ENCODE measurements around the gene THG1L. TPM values are rescaled to one million over a fixed set of nuclear protein-coding genes. Genes with fewer than 3 reads are reported as not detected.

The THG1L gene
- total RNA-seq, 1 donor from 2014 or later: 8.4 TPM

DNA sequence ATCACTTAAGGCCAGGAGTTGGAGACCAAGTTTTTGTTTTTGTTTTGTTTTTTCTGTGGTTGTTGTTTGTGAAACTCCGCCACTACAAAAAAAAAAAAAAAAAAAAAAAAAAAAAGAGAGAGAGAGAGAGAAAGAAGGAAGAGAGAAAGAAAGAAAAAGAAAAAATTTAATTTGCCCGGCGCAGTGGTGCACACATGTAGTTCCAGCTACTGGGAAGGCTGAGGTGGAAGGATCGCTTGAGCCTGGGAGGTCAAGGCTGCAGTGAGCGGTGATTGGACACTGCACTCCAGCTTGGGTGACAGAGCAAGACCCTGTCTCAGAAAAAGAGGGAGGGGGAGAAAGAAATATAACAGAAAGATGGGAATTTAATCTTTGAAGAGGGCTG is 902 bp downstream of the THG1L start:
- ATAC-seq (no peak), DNase-seq (no peak)
- H3K9me3 ChIP-seq: no peaks in the 10 kb centered on the region
- intact Hi-C loops (cut with DNase I): no loop called here
- peaks cover 38% of the 10 kb centered on the region for H3K36me3 ChIP-seq
- H3K27ac ChIP-seq: no peak overlapping the region
- peaks cover 7% of the 10 kb centered on the region for H3K4me1 ChIP-seq
- TF ChIP-seq, protein P1, sequence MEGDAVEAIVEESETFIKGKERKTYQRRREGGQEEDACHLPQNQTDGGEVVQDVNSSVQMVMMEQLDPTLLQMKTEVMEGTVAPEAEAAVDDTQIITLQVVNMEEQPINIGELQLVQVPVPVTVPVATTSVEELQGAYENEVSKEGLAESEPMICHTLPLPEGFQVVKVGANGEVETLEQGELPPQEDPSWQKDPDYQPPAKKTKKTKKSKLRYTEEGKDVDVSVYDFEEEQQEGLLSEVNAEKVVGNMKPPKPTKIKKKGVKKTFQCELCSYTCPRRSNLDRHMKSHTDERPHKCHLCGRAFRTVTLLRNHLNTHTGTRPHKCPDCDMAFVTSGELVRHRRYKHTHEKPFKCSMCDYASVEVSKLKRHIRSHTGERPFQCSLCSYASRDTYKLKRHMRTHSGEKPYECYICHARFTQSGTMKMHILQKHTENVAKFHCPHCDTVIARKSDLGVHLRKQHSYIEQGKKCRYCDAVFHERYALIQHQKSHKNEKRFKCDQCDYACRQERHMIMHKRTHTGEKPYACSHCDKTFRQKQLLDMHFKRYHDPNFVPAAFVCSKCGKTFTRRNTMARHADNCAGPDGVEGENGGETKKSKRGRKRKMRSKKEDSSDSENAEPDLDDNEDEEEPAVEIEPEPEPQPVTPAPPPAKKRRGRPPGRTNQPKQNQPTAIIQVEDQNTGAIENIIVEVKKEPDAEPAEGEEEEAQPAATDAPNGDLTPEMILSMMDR (IDR thresholded peaks at IDR 0.05): no peak
- H3K27me3 ChIP-seq: no peaks in the 10 kb centered on the region
- H3K4me3 ChIP-seq: peak overlapping the region; percentile 76

DNA sequence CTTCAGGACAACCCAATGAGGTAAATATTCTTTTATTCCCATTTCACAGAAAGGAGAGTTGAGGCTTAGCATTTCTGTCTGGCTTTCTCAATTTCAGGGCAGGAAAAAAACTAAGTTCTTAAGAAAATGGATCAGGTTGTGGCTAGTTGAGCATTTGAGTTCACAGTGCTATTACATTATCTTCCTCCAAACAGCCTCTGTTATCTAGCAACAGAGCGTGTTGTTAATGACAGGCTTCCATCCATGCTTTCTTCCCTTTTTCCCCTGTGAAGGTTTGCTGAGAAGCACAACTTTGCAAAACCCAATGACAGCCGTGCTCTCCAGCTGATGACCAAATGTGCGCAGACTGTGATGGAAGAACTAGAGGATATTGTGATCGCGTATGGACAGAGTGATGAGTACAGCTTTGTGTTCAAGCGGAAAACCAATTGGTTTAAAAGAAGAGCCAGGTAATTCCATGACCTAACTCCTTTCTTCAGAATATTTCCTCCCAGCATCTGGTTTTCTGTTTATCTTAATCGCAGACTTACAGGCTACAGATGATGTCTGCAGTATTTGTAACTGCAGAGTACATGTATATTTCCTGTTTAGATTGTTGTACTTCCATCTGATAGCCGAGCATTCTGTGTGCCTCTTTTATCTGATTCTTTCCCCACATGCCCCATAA is 1.5 kb downstream of the THG1L start:
- Histone ChIP-seq H3K4me3 (no peak overlapping the region), H3K4me1 (peaks cover 7% of the 10 kb centered on the region), H3K27ac (no peak overlapping the region), H3K36me3 (peaks cover 42% of the 10 kb centered on the region), H3K9me3 (no peaks in the 10 kb centered on the region), H3K27me3 (no peaks in the 10 kb centered on the region)
- ATAC-seq (no peak), DNase-seq (no peak)
- intact Hi-C loops (cut with DNase I): no loop called here
- TF ChIP-seq, protein P1 (IDR thresholded peaks at IDR 0.05): no peak

DNA sequence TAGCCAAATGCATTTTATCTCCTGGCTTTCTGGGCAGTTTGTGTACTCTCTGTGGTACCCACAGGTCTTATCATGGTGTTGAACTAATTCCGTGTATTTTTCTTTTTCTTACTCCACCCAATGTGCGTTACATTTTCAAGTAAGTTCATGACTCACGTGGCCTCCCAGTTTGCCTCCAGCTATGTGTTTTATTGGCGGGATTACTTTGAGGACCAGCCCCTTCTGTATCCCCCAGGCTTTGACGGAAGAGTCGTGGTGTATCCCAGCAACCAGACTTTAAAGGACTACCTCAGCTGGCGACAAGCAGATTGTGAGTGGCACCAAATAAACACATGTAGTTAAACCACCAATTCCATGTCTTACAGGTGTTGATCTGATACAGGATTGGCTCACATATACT is 3.2 kb downstream of the THG1L start:
- DNase-seq: no peak
- ATAC-seq: no peak
- H3K4me3 ChIP-seq: no peak overlapping the region
- intact Hi-C loops (cut with DNase I): no loop called here
- H3K27ac ChIP-seq: no peak overlapping the region
- peaks cover 42% of the 10 kb centered on the region for H3K36me3 ChIP-seq
- TF ChIP-seq, protein P1 (IDR thresholded peaks at IDR 0.05): no peak
- H3K4me1 ChIP-seq: peaks cover 7% of the 10 kb centered on the region
- H3K9me3 ChIP-seq: no peaks in the 10 kb centered on the region
- H3K27me3 ChIP-seq: no peaks in the 10 kb centered on the region

DNA sequence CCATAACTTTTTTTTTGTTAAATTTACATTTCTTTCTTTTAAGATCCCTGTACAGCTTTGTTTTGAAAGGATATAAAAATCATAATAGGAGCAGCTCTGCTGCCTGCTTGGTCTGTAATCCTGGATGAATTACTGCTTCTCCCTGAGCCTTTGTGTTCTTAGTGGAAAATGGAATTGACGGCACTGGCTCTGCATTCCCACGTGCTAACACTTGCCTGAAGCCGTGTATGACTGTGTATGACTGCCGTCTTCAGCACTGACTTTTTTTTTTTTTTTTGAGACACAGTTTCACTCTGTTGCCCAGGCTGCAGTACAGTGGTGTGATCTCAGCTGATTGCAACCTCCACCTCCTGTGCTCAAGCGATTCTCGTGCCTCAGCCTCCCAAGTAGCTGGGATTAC is 4.8 kb downstream of the THG1L start:
- Histone ChIP-seq H3K27ac (no peak overlapping the region), H3K4me3 (no peak overlapping the region), H3K27me3 (no peaks in the 10 kb centered on the region), H3K4me1 (peaks cover 7% of the 10 kb centered on the region), H3K9me3 (no peaks in the 10 kb centered on the region), H3K36me3 (peaks cover 42% of the 10 kb centered on the region)
- DNase-seq: no peak
- TF ChIP-seq, protein P1 (IDR thresholded peaks at IDR 0.05): no peak
- ATAC-seq: no peak
- intact Hi-C loops (cut with DNase I): no loop called here

DNA sequence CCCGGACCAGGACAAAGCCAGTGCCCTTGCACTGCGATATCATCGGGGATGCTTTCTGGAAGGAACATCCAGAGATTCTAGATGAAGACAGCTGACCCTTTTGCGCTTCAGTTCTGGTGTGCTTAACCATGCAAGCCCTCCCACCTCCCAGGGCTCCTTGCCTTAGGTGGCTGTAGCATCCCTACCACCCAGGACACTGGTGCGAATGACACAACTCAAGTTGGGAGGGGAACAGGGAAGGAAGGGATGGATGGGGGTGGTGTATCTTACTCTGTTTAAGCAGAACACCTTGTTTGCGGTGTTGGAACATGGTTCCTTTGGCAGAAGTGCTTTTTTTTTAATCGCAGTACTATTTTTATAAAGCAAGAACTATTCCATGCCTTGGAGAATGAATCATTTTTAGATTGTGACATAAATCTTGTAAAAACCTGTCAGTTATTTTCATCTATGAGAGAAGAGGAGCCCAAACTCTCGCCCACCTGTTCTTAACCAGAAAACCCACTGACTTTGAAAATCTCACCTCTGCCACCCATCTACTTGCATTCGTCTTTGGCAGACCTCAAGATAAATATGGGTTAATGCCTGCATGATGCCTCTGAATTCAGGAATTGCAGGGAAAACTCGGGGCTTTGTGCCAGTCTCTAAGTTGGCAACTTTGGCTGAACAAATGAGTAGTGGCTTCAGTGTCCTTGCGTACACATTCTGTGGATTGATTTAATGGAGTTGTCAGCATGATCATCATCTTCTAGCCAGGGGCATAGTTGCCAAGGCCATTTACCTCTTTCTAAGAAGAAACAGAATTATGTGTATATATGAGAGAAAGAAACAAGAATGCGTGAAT is 8.4 kb downstream of the THG1L start:
- no peak for ATAC-seq
- H3K27ac ChIP-seq: no peak overlapping the region
- intact Hi-C loops (cut with DNase I): no loop called here

More for the DNA sequence above, 8.4 kb downstream of the THG1L start:
- H3K36me3 ChIP-seq: peaks cover 21% of the 10 kb centered on the region
- TF ChIP-seq, protein P1 (IDR thresholded peaks at IDR 0.05): no peak
- no peaks in the 10 kb centered on the region for H3K9me3 ChIP-seq
- peaks cover 7% of the 10 kb centered on the region for H3K4me1 ChIP-seq
- no peak for DNase-seq
- no peak overlapping the region for H3K4me3 ChIP-seq
- H3K27me3 ChIP-seq: no peaks in the 10 kb centered on the region
